Lower lobe of right lung (tissue), 2 donors: ENCODE measurements around the gene VPS35. TPM values are rescaled to one million over a fixed set of nuclear protein-coding genes. Genes with fewer than 3 reads are reported as not detected.
"Not testable (repeated sequence)": the region's sequence is repeated elsewhere in the genome, so short reads cannot be mapped to it uniquely, and the experiment has no call there.

Source experiments
- ATAC-seq, 2 donors: fragments of 200-7000 bp; cut with Tn5 transposase; one replicate each; pipeline ENCODE4 v1.9.1; 2020 to 2022; ENCODE audit warnings: mild to moderate bottlenecking in 2 of 2, moderate library complexity in 2 of 2
- DNase-seq: peaks from one replicate; pipeline ENCODE4 v3.0.0-alpha.2; 2020
- H3K27ac ChIP-seq: fragments of 200-600 bp; one replicate; pipeline ENCODE4 v1.8.0; 2022
- H3K27me3 ChIP-seq: fragments of 200-600 bp; one replicate; pipeline ENCODE4 v1.8.0; 2022; ENCODE audit warnings: low read depth
- H3K36me3 ChIP-seq: fragments of 200-600 bp; one replicate; pipeline ENCODE4 v1.8.0; 2022; ENCODE audit warnings: mild to moderate bottlenecking
- H3K4me1 ChIP-seq: fragments of 200-600 bp; one replicate; pipeline ENCODE4 v1.8.0; 2022
- H3K4me3 ChIP-seq: fragments of 200-600 bp; one replicate; pipeline ENCODE4 v1.8.0; 2022; ENCODE audit warnings: mild to moderate bottlenecking
- H3K9me3 ChIP-seq: fragments of 200-600 bp; one replicate; pipeline ENCODE4 v1.8.0; 2022
- CTCF ChIP-seq: fragments of 200-600 bp; IDR thresholded peaks from one replicate; pipeline ENCODE4 v1.8.0; 2022; ENCODE audit warnings: antibody characterized with exemption, mild to moderate bottlenecking
- intact Hi-C: fragments of 100-400 bp; cut with DNase I; formaldehyde crosslinking; loops from one replicate; pipeline ENCODE4 v1.11.0; 2022
- total RNA-seq: library from RNA; stranded (reverse); fragmentation: NEBNext Ultra II Directional; extraction: Animal tissue kit (Norgen Biotek cat#: 25700); gene quantifications from one replicate; pipeline ENCODE4 v1.2.1, GENCODE V29; 2021
- donor health status: DM: no; HTN: yes; CAD: no; lungs with severe emphysema.

VPS35 gene
- total RNA-seq, 1 donor from 2014 or later = 98.9 TPM

GRCh38 chr16:46629331-46630219 is 59.4 kb downstream of the VPS35 start:
- intact Hi-C loops = no loop called here
- H3K4me1 ChIP-seq = no peaks in the 10 kb centered on the region
- H3K36me3 ChIP-seq = no peaks in the 10 kb centered on the region
- no peaks in the 10 kb centered on the region for H3K9me3 ChIP-seq
- ATAC-seq (no peak), DNase-seq (no peak)
- H3K4me3 ChIP-seq = no peak overlapping the region
- H3K27ac ChIP-seq = peak overlapping the region; percentile 42
- TF ChIP-seq CTCF = peak; percentile 19
- H3K27me3 ChIP-seq = no peaks in the 10 kb centered on the region

GRCh38 chr16:46627746-46628145 is 61.2 kb downstream of the VPS35 start:
- intact Hi-C loops = no loop called here
- TF ChIP-seq CTCF = no peak
- DNase-seq (no peak), ATAC-seq (no peak)
- H3K36me3 ChIP-seq = no peaks in the 10 kb centered on the region
- no peaks in the 10 kb centered on the region for H3K27me3 ChIP-seq
- no peaks in the 10 kb centered on the region for H3K9me3 ChIP-seq
- no peak overlapping the region for H3K4me3 ChIP-seq
- H3K27ac ChIP-seq = no peak overlapping the region
- no peaks in the 10 kb centered on the region for H3K4me1 ChIP-seq

- ATAC-seq, H3K36me3 ChIP-seq, H3K4me3 ChIP-seq, H3K27ac ChIP-seq, H3K27me3 ChIP-seq, DNase-seq, H3K9me3 ChIP-seq, intact Hi-C loops, H3K4me1 ChIP-seq: not testable (repeated sequence)
Observed at GRCh38 chr16:46626681-46627080, 62.3 kb downstream of the VPS35 start.

- DNase-seq, H3K9me3 ChIP-seq, H3K27me3 ChIP-seq, H3K27ac ChIP-seq, H3K4me3 ChIP-seq, intact Hi-C loops, H3K36me3 ChIP-seq, ATAC-seq: not testable (repeated sequence)
- peaks cover 18% of the 10 kb centered on the region for H3K4me1 ChIP-seq
Observed at GRCh38 chr16:46624862-46625261, 64.1 kb downstream of the VPS35 start.

GRCh38 chr16:46623707-46624106 is 65.3 kb downstream of the VPS35 start:
- H3K4me3 ChIP-seq, H3K9me3 ChIP-seq, H3K36me3 ChIP-seq, intact Hi-C loops, H3K27ac ChIP-seq, DNase-seq, H3K27me3 ChIP-seq: not testable (repeated sequence)
- H3K4me1 ChIP-seq = peaks cover 18% of the 10 kb centered on the region
- peak; percentile 4 to 25 for ATAC-seq

GRCh38 chr16:46623246-46623645 is 65.7 kb downstream of the VPS35 start:
- H3K27ac ChIP-seq, H3K36me3 ChIP-seq, H3K9me3 ChIP-seq, H3K27me3 ChIP-seq, DNase-seq, intact Hi-C loops, H3K4me3 ChIP-seq: not testable (repeated sequence)
- ATAC-seq = peak; percentile 61 to 71
- H3K4me1 ChIP-seq = peaks cover 18% of the 10 kb centered on the region

GRCh38 chr16:46621934-46622676 is 66.9 kb downstream of the VPS35 start:
- Histone ChIP-seq H3K36me3 (no peaks in the 10 kb centered on the region), H3K27me3 (no peaks in the 10 kb centered on the region), H3K4me3 (no peak overlapping the region), H3K4me1 (peaks cover 18% of the 10 kb centered on the region), H3K27ac (no peak overlapping the region), H3K9me3 (no peaks in the 10 kb centered on the region)
- DNase-seq (no peak), ATAC-seq (no peak)
- TF ChIP-seq CTCF = no peak
- intact Hi-C loops = no loop called here
